ENCODE results near the gene ASRGL1. TPM values are rescaled to one million over a fixed set of nuclear protein-coding genes. Genes with fewer than 3 reads are reported as not detected.

The ASRGL1 gene
- total and polyA plus RNA-seq, 4 donors = 24.5 to 65.2 (median 44.0) TPM

GRCh38 chr11:62419314-62419929, 82.2 kb downstream of the ASRGL1 start:
- Histone ChIP-seq H3K27me3 (ENCODE audit: control insufficient read depth, insufficient read depth, low read length) (no peaks in the 10 kb centered on the region), H3K4me3 (ENCODE audit: low read depth, low read length) (no peak overlapping the region), H3K4me1 (ENCODE audit: control insufficient read depth, insufficient read depth, low read length) (peaks cover 19% of the 10 kb centered on the region), H3K9me3 (ENCODE audit: control insufficient read depth, insufficient read depth, low read length) (no peaks in the 10 kb centered on the region), H3K27ac (ENCODE audit: low read depth, low read length) (peak overlapping the region; percentile 68), H3K36me3 (ENCODE audit: control insufficient read depth, insufficient read depth, low read length) (no peaks in the 10 kb centered on the region)
- no peak for DNase-seq (ENCODE audit: low read depth in 4 of 6, low spot score in 6 of 6)
- WGBS (ENCODE audit: insufficient coverage) = 51% methylated on average over 3 of the region's 5 CpGs

- Histone ChIP-seq H3K27me3 (ENCODE audit: control insufficient read depth, insufficient read depth, low read length) (no peaks in the 10 kb centered on the region), H3K27ac (ENCODE audit: low read depth, low read length) (peak overlapping the region; percentile 68), H3K9me3 (ENCODE audit: control insufficient read depth, insufficient read depth, low read length) (no peaks in the 10 kb centered on the region), H3K4me3 (ENCODE audit: low read depth, low read length) (no peak overlapping the region), H3K4me1 (ENCODE audit: control insufficient read depth, insufficient read depth, low read length) (peaks cover 24% of the 10 kb centered on the region), H3K36me3 (ENCODE audit: control insufficient read depth, insufficient read depth, low read length) (no peaks in the 10 kb centered on the region)
- DNase-seq (ENCODE audit: low read depth in 4 of 6, low spot score in 6 of 6) = peak in 1 of 6 donors; percentile 58
- no CpG with 5 or more reads among the region's 1 CpG for WGBS (ENCODE audit: insufficient coverage)
Observed at GRCh38 chr11:62419943-62420342, 82.7 kb downstream of the ASRGL1 start.

GRCh38 chr11:62420882-62421281, 83.6 kb downstream of the ASRGL1 start:
- WGBS (ENCODE audit: insufficient coverage) = no CpG with 5 or more reads among the region's 3 CpGs
- H3K36me3 ChIP-seq (ENCODE audit: control insufficient read depth, insufficient read depth, low read length) = no peaks in the 10 kb centered on the region
- H3K9me3 ChIP-seq (ENCODE audit: control insufficient read depth, insufficient read depth, low read length) = no peaks in the 10 kb centered on the region
- no peaks in the 10 kb centered on the region for H3K27me3 ChIP-seq (ENCODE audit: control insufficient read depth, insufficient read depth, low read length)
- no peak for DNase-seq (ENCODE audit: low read depth in 4 of 6, low spot score in 6 of 6)
- no peak overlapping the region for H3K27ac ChIP-seq (ENCODE audit: low read depth, low read length)
- H3K4me1 ChIP-seq (ENCODE audit: control insufficient read depth, insufficient read depth, low read length) = peaks cover 24% of the 10 kb centered on the region
- no peak overlapping the region for H3K4me3 ChIP-seq (ENCODE audit: low read depth, low read length)

GRCh38 chr11:62421996-62422395, 84.7 kb downstream of the ASRGL1 start:
- Histone ChIP-seq H3K27me3 (ENCODE audit: control insufficient read depth, insufficient read depth, low read length) (no peaks in the 10 kb centered on the region), H3K27ac (ENCODE audit: low read depth, low read length) (no peak overlapping the region), H3K9me3 (ENCODE audit: control insufficient read depth, insufficient read depth, low read length) (no peaks in the 10 kb centered on the region), H3K4me3 (ENCODE audit: low read depth, low read length) (no peak overlapping the region), H3K36me3 (ENCODE audit: control insufficient read depth, insufficient read depth, low read length) (no peaks in the 10 kb centered on the region), H3K4me1 (ENCODE audit: control insufficient read depth, insufficient read depth, low read length) (peaks cover 29% of the 10 kb centered on the region)
- WGBS (ENCODE audit: insufficient coverage) = 69% methylated on average over 7 of the region's 7 CpGs
- DNase-seq (ENCODE audit: low read depth in 4 of 6, low spot score in 6 of 6) = no peak

GRCh38 chr11:62423012-62423411, 85.8 kb downstream of the ASRGL1 start:
- H3K4me3 ChIP-seq (ENCODE audit: low read depth, low read length) = no peak overlapping the region
- no peak for DNase-seq (ENCODE audit: low read depth in 4 of 6, low spot score in 6 of 6)
- WGBS (ENCODE audit: insufficient coverage) = 70% methylated on average over 1 of the region's 4 CpGs
- no peaks in the 10 kb centered on the region for H3K27me3 ChIP-seq (ENCODE audit: control insufficient read depth, insufficient read depth, low read length)
- no peaks in the 10 kb centered on the region for H3K9me3 ChIP-seq (ENCODE audit: control insufficient read depth, insufficient read depth, low read length)
- no peak overlapping the region for H3K27ac ChIP-seq (ENCODE audit: low read depth, low read length)
- no peaks in the 10 kb centered on the region for H3K36me3 ChIP-seq (ENCODE audit: control insufficient read depth, insufficient read depth, low read length)
- H3K4me1 ChIP-seq (ENCODE audit: control insufficient read depth, insufficient read depth, low read length) = peaks cover 29% of the 10 kb centered on the region

GRCh38 chr11:62427630-62428233, 90.5 kb downstream of the ASRGL1 start:
- Histone ChIP-seq H3K4me3 (ENCODE audit: low read depth, low read length) (no peak overlapping the region), H3K4me1 (ENCODE audit: control insufficient read depth, insufficient read depth, low read length) (peaks cover 17% of the 10 kb centered on the region), H3K9me3 (ENCODE audit: control insufficient read depth, insufficient read depth, low read length) (no peaks in the 10 kb centered on the region), H3K27me3 (ENCODE audit: control insufficient read depth, insufficient read depth, low read length) (no peaks in the 10 kb centered on the region), H3K27ac (ENCODE audit: low read depth, low read length) (no peak overlapping the region), H3K36me3 (ENCODE audit: control insufficient read depth, insufficient read depth, low read length) (no peaks in the 10 kb centered on the region)
- DNase-seq (ENCODE audit: low read depth in 4 of 6, low spot score in 6 of 6) = no peak
- WGBS (ENCODE audit: insufficient coverage) = 81% methylated on average over 5 of the region's 6 CpGs

GRCh38 chr11:62428871-62429560, 91.8 kb downstream of the ASRGL1 start:
- no peaks in the 10 kb centered on the region for H3K36me3 ChIP-seq (ENCODE audit: control insufficient read depth, insufficient read depth, low read length)
- WGBS (ENCODE audit: insufficient coverage) = 75% methylated on average over 7 of the region's 8 CpGs
- no peak overlapping the region for H3K27ac ChIP-seq (ENCODE audit: low read depth, low read length)
- no peak overlapping the region for H3K4me3 ChIP-seq (ENCODE audit: low read depth, low read length)
- no peaks in the 10 kb centered on the region for H3K27me3 ChIP-seq (ENCODE audit: control insufficient read depth, insufficient read depth, low read length)
- peaks cover 27% of the 10 kb centered on the region for H3K4me1 ChIP-seq (ENCODE audit: control insufficient read depth, insufficient read depth, low read length)
- DNase-seq (ENCODE audit: low read depth in 4 of 6, low spot score in 6 of 6) = no peak
- no peaks in the 10 kb centered on the region for H3K9me3 ChIP-seq (ENCODE audit: control insufficient read depth, insufficient read depth, low read length)

GRCh38 chr11:62430425-62430824, 93.2 kb downstream of the ASRGL1 start:
- H3K27ac ChIP-seq (ENCODE audit: low read depth, low read length) = no peak overlapping the region
- H3K27me3 ChIP-seq (ENCODE audit: control insufficient read depth, insufficient read depth, low read length) = no peaks in the 10 kb centered on the region
- DNase-seq (ENCODE audit: low read depth in 4 of 6, low spot score in 6 of 6) = no peak
- no peaks in the 10 kb centered on the region for H3K9me3 ChIP-seq (ENCODE audit: control insufficient read depth, insufficient read depth, low read length)
- no peak overlapping the region for H3K4me3 ChIP-seq (ENCODE audit: low read depth, low read length)
- WGBS (ENCODE audit: insufficient coverage) = 60% methylated on average over 3 of the region's 3 CpGs
- H3K36me3 ChIP-seq (ENCODE audit: control insufficient read depth, insufficient read depth, low read length) = no peaks in the 10 kb centered on the region
- peaks cover 27% of the 10 kb centered on the region for H3K4me1 ChIP-seq (ENCODE audit: control insufficient read depth, insufficient read depth, low read length)

- Histone ChIP-seq H3K27ac (ENCODE audit: low read depth, low read length) (no peak overlapping the region), H3K4me1 (ENCODE audit: control insufficient read depth, insufficient read depth, low read length) (peaks cover 30% of the 10 kb centered on the region)
Observed at GRCh38 chr11:62431171-62431901, 94.1 kb downstream of the ASRGL1 start.

More at GRCh38 chr11:62431171-62431901, 94.1 kb downstream of the ASRGL1 start:
- Histone ChIP-seq H3K9me3 (ENCODE audit: control insufficient read depth, insufficient read depth, low read length) (no peaks in the 10 kb centered on the region), H3K36me3 (ENCODE audit: control insufficient read depth, insufficient read depth, low read length) (no peaks in the 10 kb centered on the region), H3K27me3 (ENCODE audit: control insufficient read depth, insufficient read depth, low read length) (no peaks in the 10 kb centered on the region), H3K4me3 (ENCODE audit: low read depth, low read length) (no peak overlapping the region)
- no peak for DNase-seq (ENCODE audit: low read depth in 4 of 6, low spot score in 6 of 6)
- WGBS (ENCODE audit: insufficient coverage) = 80% methylated on average over 8 of the region's 11 CpGs

Data from spinal cord (tissue), 10 donors.